Measurements from ENCODE around the gene CD8B. TPM values are rescaled to one million over a fixed set of nuclear protein-coding genes. Genes with fewer than 3 reads are reported as not detected.

CD8B gene
- total RNA-seq, 1 donor from 2014 or later, result not detected

- DNase-seq, result no peak
Measured at GRCh38 chr2:86806059-86806857, 55.4 kb downstream of the CD8B start.

GRCh38 chr2:86800856-86801567, 60.7 kb downstream of the CD8B start:
- H3K4me1 Mint-ChIP-seq, result peaks cover 3% of the 10 kb centered on the region
- peaks cover 19% of the 10 kb centered on the region for H3K27me3 Mint-ChIP-seq
- intact Hi-C loops (cut with micrococcal nuclease), result no loop called here
- H3K36me3 Mint-ChIP-seq (ENCODE audit: low read depth), result peaks cover 10% of the 10 kb centered on the region
- DNase-seq, result no peak
- H3K4me3 Mint-ChIP-seq, result no peak overlapping the region
- H3K9me3 Mint-ChIP-seq, result peaks cover 17% of the 10 kb centered on the region
- H3K27ac Mint-ChIP-seq, result no peak overlapping the region

More at GRCh38 chr2:86806059-86806857, 55.4 kb downstream of the CD8B start:
- no peaks in the 10 kb centered on the region for H3K9me3 Mint-ChIP-seq
- intact Hi-C loops (cut with micrococcal nuclease), result loop anchor here (2.0 kb wide), 1 partner anchor 41 kb away; no protein-coding TSS in a partner anchor
- peaks cover 45% of the 10 kb centered on the region for H3K27me3 Mint-ChIP-seq
- H3K4me1 Mint-ChIP-seq, result peaks cover 24% of the 10 kb centered on the region
- H3K36me3 Mint-ChIP-seq (ENCODE audit: low read depth), result no peaks in the 10 kb centered on the region
- peak overlapping the region; percentile 14 for H3K4me3 Mint-ChIP-seq
- H3K27ac Mint-ChIP-seq, result peak overlapping the region; percentile 11

- peaks cover 28% of the 10 kb centered on the region for H3K9me3 Mint-ChIP-seq
- intact Hi-C loops (cut with micrococcal nuclease), result no loop called here
- H3K36me3 Mint-ChIP-seq (ENCODE audit: low read depth), result peaks cover 22% of the 10 kb centered on the region
- H3K4me1 Mint-ChIP-seq, result peaks cover 39% of the 10 kb centered on the region
- H3K4me3 Mint-ChIP-seq, result peak overlapping the region; percentile 10
- H3K27me3 Mint-ChIP-seq, result peaks cover 41% of the 10 kb centered on the region
- DNase-seq, result peak; percentile 70
- no peak overlapping the region for H3K27ac Mint-ChIP-seq
Measured at GRCh38 chr2:86794861-86795260, 66.8 kb downstream of the CD8B start.

- intact Hi-C loops (cut with micrococcal nuclease), result no loop called here
- H3K27ac Mint-ChIP-seq, result no peak overlapping the region
- H3K4me3 Mint-ChIP-seq, result peak overlapping the region; percentile 24
- peak; percentile 60 for DNase-seq
- peaks cover 22% of the 10 kb centered on the region for H3K36me3 Mint-ChIP-seq (ENCODE audit: low read depth)
- H3K27me3 Mint-ChIP-seq, result peaks cover 46% of the 10 kb centered on the region
- H3K9me3 Mint-ChIP-seq, result peaks cover 28% of the 10 kb centered on the region
- H3K4me1 Mint-ChIP-seq, result peaks cover 40% of the 10 kb centered on the region
Measured at GRCh38 chr2:86793752-86794151, 67.9 kb downstream of the CD8B start.

GRCh38 chr2:86791573-86791972, 70.1 kb downstream of the CD8B start:
- DNase-seq, result no peak
- Mint-ChIP-seq H3K36me3 (ENCODE audit: low read depth) (peaks cover 14% of the 10 kb centered on the region), H3K27me3 (peaks cover 58% of the 10 kb centered on the region), H3K4me3 (peak overlapping the region; percentile 86), H3K4me1 (peaks cover 40% of the 10 kb centered on the region), H3K27ac (no peak overlapping the region), H3K9me3 (peaks cover 16% of the 10 kb centered on the region)
- intact Hi-C loops (cut with micrococcal nuclease), result no loop called here

- peaks cover 61% of the 10 kb centered on the region for H3K27me3 Mint-ChIP-seq
- intact Hi-C loops (cut with micrococcal nuclease), result no loop called here
- peaks cover 10% of the 10 kb centered on the region for H3K9me3 Mint-ChIP-seq
- H3K4me3 Mint-ChIP-seq, result peak within 1 kb of the TSS; percentile 86
- peaks cover 10% of the 10 kb centered on the region for H3K36me3 Mint-ChIP-seq (ENCODE audit: low read depth)
- DNase-seq, result peak; percentile 73
- H3K27ac Mint-ChIP-seq, result peak within 1 kb of the TSS; percentile 57
- H3K4me1 Mint-ChIP-seq, result peaks cover 40% of the 10 kb centered on the region
Measured at GRCh38 chr2:86790676-86791572, 70.8 kb downstream of the CD8B start, which contains the start of gene CD8A. CD8A (minus strand) TSS chr2:86790913; CDS start chr2:86790825, 88 bp downstream.

- intact Hi-C loops (cut with micrococcal nuclease), result no loop called here
- Mint-ChIP-seq H3K9me3 (peaks cover 4% of the 10 kb centered on the region), H3K27ac (no peak overlapping the region), H3K27me3 (peaks cover 65% of the 10 kb centered on the region), H3K4me3 (peak overlapping the region; percentile 70), H3K4me1 (peaks cover 39% of the 10 kb centered on the region), H3K36me3 (ENCODE audit: low read depth) (peaks cover 8% of the 10 kb centered on the region)
- peak; percentile 68 for DNase-seq
Measured at GRCh38 chr2:86790134-86790675, 71.5 kb downstream of the CD8B start.

GRCh38 chr2:86789687-86790133, 72.0 kb downstream of the CD8B start:
- peaks cover 34% of the 10 kb centered on the region for H3K4me1 Mint-ChIP-seq
- peak overlapping the region; percentile 70 for H3K4me3 Mint-ChIP-seq
- DNase-seq, result no peak
- intact Hi-C loops (cut with micrococcal nuclease), result no loop called here
- peaks cover 65% of the 10 kb centered on the region for H3K27me3 Mint-ChIP-seq
- no peaks in the 10 kb centered on the region for H3K9me3 Mint-ChIP-seq
- peaks cover 4% of the 10 kb centered on the region for H3K36me3 Mint-ChIP-seq (ENCODE audit: low read depth)
- no peak overlapping the region for H3K27ac Mint-ChIP-seq

- no peak overlapping the region for H3K27ac Mint-ChIP-seq
- no peak for DNase-seq
- peaks cover 4% of the 10 kb centered on the region for H3K36me3 Mint-ChIP-seq (ENCODE audit: low read depth)
- H3K4me3 Mint-ChIP-seq, result no peak overlapping the region
- no peaks in the 10 kb centered on the region for H3K9me3 Mint-ChIP-seq
- peaks cover 65% of the 10 kb centered on the region for H3K27me3 Mint-ChIP-seq
- H3K4me1 Mint-ChIP-seq, result peaks cover 30% of the 10 kb centered on the region
- intact Hi-C loops (cut with micrococcal nuclease), result no loop called here
Measured at GRCh38 chr2:86788881-86789686, 72.6 kb downstream of the CD8B start.

- DNase-seq, result no peak
- no peak overlapping the region for H3K27ac Mint-ChIP-seq
- no peak overlapping the region for H3K4me3 Mint-ChIP-seq
- H3K9me3 Mint-ChIP-seq, result no peaks in the 10 kb centered on the region
- intact Hi-C loops (cut with micrococcal nuclease), result no loop called here
- H3K27me3 Mint-ChIP-seq, result peaks cover 58% of the 10 kb centered on the region
- H3K4me1 Mint-ChIP-seq, result peaks cover 22% of the 10 kb centered on the region
- H3K36me3 Mint-ChIP-seq (ENCODE audit: low read depth), result peaks cover 4% of the 10 kb centered on the region
Measured at GRCh38 chr2:86788165-86788564, 73.5 kb downstream of the CD8B start.

GRCh38 chr2:86787736-86788135, 74.0 kb downstream of the CD8B start:
- intact Hi-C loops (cut with micrococcal nuclease), result no loop called here
- Mint-ChIP-seq H3K27ac (no peak overlapping the region), H3K27me3 (peaks cover 54% of the 10 kb centered on the region), H3K36me3 (ENCODE audit: low read depth) (peaks cover 4% of the 10 kb centered on the region), H3K4me1 (peaks cover 18% of the 10 kb centered on the region), H3K4me3 (no peak overlapping the region), H3K9me3 (no peaks in the 10 kb centered on the region)
- DNase-seq, result no peak

- peaks cover 2% of the 10 kb centered on the region for H3K36me3 Mint-ChIP-seq (ENCODE audit: low read depth)
- H3K27ac Mint-ChIP-seq, result peak overlapping the region; percentile 11
- H3K4me1 Mint-ChIP-seq, result peaks cover 9% of the 10 kb centered on the region
Measured at GRCh38 chr2:86786001-86786536, 75.6 kb downstream of the CD8B start.

More at GRCh38 chr2:86786001-86786536, 75.6 kb downstream of the CD8B start:
- Mint-ChIP-seq H3K9me3 (no peaks in the 10 kb centered on the region), H3K27me3 (peaks cover 42% of the 10 kb centered on the region), H3K4me3 (no peak overlapping the region)
- no peak for DNase-seq
- intact Hi-C loops (cut with micrococcal nuclease), result no loop called here

Measured in activated CD4-positive, alpha-beta T cell treated with anti-CD3 and anti-CD28 coated beads, Interleukin-2, amount 10 ng/mL, durations not matched to agents 24 days and 14 days (primary cell).